ENCODE data around the gene CLCA4. TPM values are rescaled to one million over a fixed set of nuclear protein-coding genes. Genes with fewer than 3 reads are reported as not detected.
A peak's percentile ranks its signal among the peaks of the same experiment; 100 is the strongest.
"Not testable (repeated sequence)": the region's sequence is repeated elsewhere in the genome, so short reads cannot be mapped to it uniquely, and the experiment has no call there.

Gene CLCA4, protein sequence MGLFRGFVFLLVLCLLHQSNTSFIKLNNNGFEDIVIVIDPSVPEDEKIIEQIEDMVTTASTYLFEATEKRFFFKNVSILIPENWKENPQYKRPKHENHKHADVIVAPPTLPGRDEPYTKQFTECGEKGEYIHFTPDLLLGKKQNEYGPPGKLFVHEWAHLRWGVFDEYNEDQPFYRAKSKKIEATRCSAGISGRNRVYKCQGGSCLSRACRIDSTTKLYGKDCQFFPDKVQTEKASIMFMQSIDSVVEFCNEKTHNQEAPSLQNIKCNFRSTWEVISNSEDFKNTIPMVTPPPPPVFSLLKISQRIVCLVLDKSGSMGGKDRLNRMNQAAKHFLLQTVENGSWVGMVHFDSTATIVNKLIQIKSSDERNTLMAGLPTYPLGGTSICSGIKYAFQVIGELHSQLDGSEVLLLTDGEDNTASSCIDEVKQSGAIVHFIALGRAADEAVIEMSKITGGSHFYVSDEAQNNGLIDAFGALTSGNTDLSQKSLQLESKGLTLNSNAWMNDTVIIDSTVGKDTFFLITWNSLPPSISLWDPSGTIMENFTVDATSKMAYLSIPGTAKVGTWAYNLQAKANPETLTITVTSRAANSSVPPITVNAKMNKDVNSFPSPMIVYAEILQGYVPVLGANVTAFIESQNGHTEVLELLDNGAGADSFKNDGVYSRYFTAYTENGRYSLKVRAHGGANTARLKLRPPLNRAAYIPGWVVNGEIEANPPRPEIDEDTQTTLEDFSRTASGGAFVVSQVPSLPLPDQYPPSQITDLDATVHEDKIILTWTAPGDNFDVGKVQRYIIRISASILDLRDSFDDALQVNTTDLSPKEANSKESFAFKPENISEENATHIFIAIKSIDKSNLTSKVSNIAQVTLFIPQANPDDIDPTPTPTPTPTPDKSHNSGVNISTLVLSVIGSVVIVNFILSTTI
- total RNA-seq (2014; rRNA removed; shearing (Covaris generic); ENCODE audit: low replicate concordance), result not detected in 2 replicates

DNA sequence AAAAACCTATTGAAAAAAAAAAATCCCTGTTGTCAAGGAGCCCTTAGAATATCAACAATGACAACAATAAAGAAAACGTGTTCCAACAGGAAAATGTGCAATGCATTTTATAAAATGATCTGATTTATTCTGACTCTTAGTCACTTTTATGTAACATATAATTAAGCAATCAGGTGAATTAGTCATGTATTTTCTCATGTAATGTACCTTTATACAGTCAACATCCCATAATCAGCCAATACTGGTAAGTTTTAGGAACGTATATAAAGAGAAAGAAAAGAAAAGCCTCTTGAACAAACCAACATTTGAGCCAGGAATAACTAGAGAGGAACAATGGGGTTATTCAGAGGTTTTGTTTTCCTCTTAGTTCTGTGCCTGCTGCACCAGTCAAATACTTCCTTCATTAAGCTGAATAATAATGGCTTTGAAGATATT is at the start of gene CLCA4:
TSS of gene CLCA4 (plus strand) at position 292 of the 435 bp plus-strand sequence. CDS start at position 334, 42 bp downstream.
- H3K79me2 ChIP-seq (ENCODE audit: low read length), result no peaks in the 10 kb centered on the region
- H3K9me3 ChIP-seq (ENCODE audit: low read length), result no peaks in the 10 kb centered on the region
- H3K4me2 ChIP-seq (ENCODE audit: low read depth, low read length, poor library complexity, severe bottlenecking), result no peak within 1 kb of the TSS
- no peaks in the 10 kb centered on the region for H3K9me2 ChIP-seq (replicated peaks; ENCODE audit: insufficient read depth, low read length)
- H2AFZ ChIP-seq (ENCODE audit: low read length), result no peak within 1 kb of the TSS
- no peaks in the 10 kb centered on the region for H4K20me1 ChIP-seq (ENCODE audit: insufficient read depth, low read depth, low read length)
- H3K4me3 ChIP-seq (ENCODE audit: low read length), result no peak within 1 kb of the TSS
- H3K9ac ChIP-seq (ENCODE audit: low read length), result no peak within 1 kb of the TSS
- no peak for DNase-seq
- no peak within 1 kb of the TSS for H3K27ac ChIP-seq (ENCODE audit: low read length)
- no peaks in the 10 kb centered on the region for H3K4me1 ChIP-seq (ENCODE audit: low read length)
- no peaks in the 10 kb centered on the region for H3K36me3 ChIP-seq (ENCODE audit: insufficient read depth, low read length)
- H3K27me3 ChIP-seq (ENCODE audit: low read length), result no peaks in the 10 kb centered on the region

DNA sequence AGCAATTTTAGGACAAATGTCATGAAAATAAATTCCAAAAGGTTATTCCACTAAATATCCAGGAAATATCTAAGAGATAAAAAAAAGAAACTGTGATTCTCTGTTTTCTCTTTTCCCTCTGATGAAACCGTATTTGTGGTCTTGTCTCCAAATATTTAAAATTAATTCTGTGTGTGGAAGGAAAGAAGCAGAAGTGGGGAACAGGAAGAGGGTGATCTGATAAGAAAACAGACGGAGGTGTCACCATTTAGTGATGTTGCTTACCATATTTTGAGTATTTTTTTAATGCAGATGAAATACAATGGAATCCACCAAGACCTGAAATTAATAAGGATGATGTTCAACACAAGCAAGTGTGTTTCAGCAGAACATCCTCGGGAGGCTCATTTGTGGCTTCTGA is 48.6 kb upstream of the CLCA4 start:
- H3K4me3 ChIP-seq (ENCODE audit: low read length), result no peak overlapping the region
- H3K4me1 ChIP-seq (ENCODE audit: low read length), result peaks cover 9% of the 10 kb centered on the region
- no peaks in the 10 kb centered on the region for H3K9me3 ChIP-seq (ENCODE audit: low read length)
- H3K27ac ChIP-seq (ENCODE audit: low read length), result no peak overlapping the region
- H4K20me1 ChIP-seq (ENCODE audit: insufficient read depth, low read depth, low read length), result no peaks in the 10 kb centered on the region
- no peaks in the 10 kb centered on the region for H3K36me3 ChIP-seq (ENCODE audit: insufficient read depth, low read length)
- H3K9me2 ChIP-seq (replicated peaks; ENCODE audit: insufficient read depth, low read length), result no peaks in the 10 kb centered on the region
- DNase-seq, result no peak
- H3K79me2 ChIP-seq (ENCODE audit: low read length), result no peaks in the 10 kb centered on the region
- H3K27me3 ChIP-seq (ENCODE audit: low read length), result no peaks in the 10 kb centered on the region
- H2AFZ ChIP-seq (ENCODE audit: low read length), result no peak overlapping the region
- no peak overlapping the region for H3K4me2 ChIP-seq (ENCODE audit: low read depth, low read length, poor library complexity, severe bottlenecking)
- H3K9ac ChIP-seq (ENCODE audit: low read length), result no peak overlapping the region

DNA sequence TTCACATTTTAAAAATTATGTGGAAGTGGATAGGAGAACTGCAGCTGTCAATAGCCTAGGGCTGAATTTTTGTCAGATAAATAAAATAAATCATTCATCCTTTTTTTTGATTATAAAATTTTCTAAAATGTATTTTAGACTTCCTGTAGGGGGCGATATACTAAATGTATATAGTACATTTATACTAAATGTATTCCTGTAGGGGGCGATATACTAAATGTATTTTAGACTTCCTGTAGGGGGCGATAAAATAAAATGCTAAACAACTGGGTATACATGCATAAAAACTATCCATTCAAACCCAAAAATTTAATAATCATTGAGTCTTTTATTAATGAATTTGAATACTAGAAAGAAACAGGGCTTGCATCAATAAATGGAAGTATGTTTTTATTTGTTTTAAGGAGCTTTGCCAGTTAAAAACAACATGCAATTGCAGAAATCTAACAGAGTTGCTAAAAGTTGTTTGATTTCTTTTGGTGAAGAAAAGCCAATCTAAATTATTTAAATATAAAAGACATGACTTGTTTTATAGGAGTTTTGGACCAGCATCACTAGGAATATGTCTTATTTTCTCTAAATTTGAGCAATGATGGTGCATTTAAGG is 46.8 kb upstream of the CLCA4 start:
- Histone ChIP-seq H3K79me2 (ENCODE audit: low read length) (no peaks in the 10 kb centered on the region), H3K36me3 (ENCODE audit: insufficient read depth, low read length) (no peaks in the 10 kb centered on the region), H3K4me3 (ENCODE audit: low read length) (no peak overlapping the region), H3K4me1 (ENCODE audit: low read length) (peaks cover 9% of the 10 kb centered on the region), H3K9me3 (ENCODE audit: low read length) (no peaks in the 10 kb centered on the region), H3K27me3 (ENCODE audit: low read length) (no peaks in the 10 kb centered on the region), H3K4me2 (ENCODE audit: low read depth, low read length, poor library complexity, severe bottlenecking) (no peak overlapping the region), H3K9me2 (replicated peaks; ENCODE audit: insufficient read depth, low read length) (no peaks in the 10 kb centered on the region), H3K27ac (ENCODE audit: low read length) (no peak overlapping the region), H2AFZ (ENCODE audit: low read length) (no peak overlapping the region), H3K9ac (ENCODE audit: low read length) (no peak overlapping the region), H4K20me1 (ENCODE audit: insufficient read depth, low read depth, low read length) (no peaks in the 10 kb centered on the region)
- DNase-seq, result peak; percentile 90

DNA sequence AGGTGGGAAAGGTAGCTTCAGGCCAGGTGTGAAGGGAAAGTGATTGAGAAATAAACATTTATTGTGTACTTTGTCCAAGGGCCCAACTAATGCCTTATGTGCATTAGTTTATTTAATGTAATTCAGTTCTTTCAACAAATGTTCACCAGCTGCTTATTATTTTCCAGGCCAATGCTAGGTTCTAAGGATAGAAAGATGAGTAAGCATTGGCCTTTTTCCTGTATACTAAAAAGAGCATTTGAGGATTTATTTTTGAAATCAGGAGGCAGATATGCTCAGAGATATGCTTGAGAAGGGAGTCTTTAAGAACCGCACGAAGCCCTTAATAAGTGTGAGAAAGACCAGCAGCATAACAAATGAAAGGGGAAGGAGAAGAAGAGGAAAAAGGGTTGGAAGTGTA is 46.2 kb upstream of the CLCA4 start:
- Histone ChIP-seq H3K36me3 (ENCODE audit: insufficient read depth, low read length) (no peaks in the 10 kb centered on the region), H3K4me3 (ENCODE audit: low read length) (no peak overlapping the region), H3K4me1 (ENCODE audit: low read length) (peaks cover 9% of the 10 kb centered on the region), H3K79me2 (ENCODE audit: low read length) (no peaks in the 10 kb centered on the region), H4K20me1 (ENCODE audit: insufficient read depth, low read depth, low read length) (no peaks in the 10 kb centered on the region), H3K9me3 (ENCODE audit: low read length) (no peaks in the 10 kb centered on the region), H3K4me2 (ENCODE audit: low read depth, low read length, poor library complexity, severe bottlenecking) (no peak overlapping the region), H3K9ac (ENCODE audit: low read length) (no peak overlapping the region), H3K27ac (ENCODE audit: low read length) (no peak overlapping the region), H2AFZ (ENCODE audit: low read length) (no peak overlapping the region), H3K9me2 (replicated peaks; ENCODE audit: insufficient read depth, low read length) (no peaks in the 10 kb centered on the region), H3K27me3 (ENCODE audit: low read length) (no peaks in the 10 kb centered on the region)
- no peak for DNase-seq

DNA sequence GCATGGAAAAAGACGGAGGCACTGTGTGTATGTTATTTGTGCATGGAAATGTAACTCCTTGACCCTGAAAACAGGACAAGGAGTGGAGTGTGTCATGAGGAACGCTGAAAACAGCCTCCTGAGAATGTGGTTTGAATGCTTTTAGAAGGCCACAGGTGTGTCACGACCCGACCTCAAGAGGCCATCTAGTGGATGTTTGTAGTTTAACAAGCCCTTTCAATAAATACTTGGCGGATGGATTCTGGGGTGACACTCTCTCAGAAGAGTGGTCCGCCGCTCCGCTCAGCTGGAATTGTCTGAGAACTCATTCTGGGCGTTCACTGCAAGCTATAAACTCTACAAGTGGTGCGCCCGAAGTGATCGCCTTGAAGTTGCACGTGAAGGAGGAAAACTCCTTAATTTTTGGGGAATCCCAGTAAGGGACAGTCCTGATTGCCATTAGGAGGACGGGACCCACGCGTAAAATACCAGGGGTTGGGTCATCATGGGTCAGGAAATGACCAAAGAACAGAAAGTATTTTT is 44.7 kb upstream of the CLCA4 start:
- not testable (repeated sequence) for H3K4me1 ChIP-seq (ENCODE audit: low read length); H3K9me2 ChIP-seq (replicated peaks; ENCODE audit: insufficient read depth, low read length); H3K9me3 ChIP-seq (ENCODE audit: low read length); H4K20me1 ChIP-seq (ENCODE audit: insufficient read depth, low read depth, low read length); H3K27ac ChIP-seq (ENCODE audit: low read length); H3K36me3 ChIP-seq (ENCODE audit: insufficient read depth, low read length); H3K27me3 ChIP-seq (ENCODE audit: low read length); H3K79me2 ChIP-seq (ENCODE audit: low read length)
- peak overlapping the region; percentile 93 for H2AFZ ChIP-seq (ENCODE audit: low read length)
- H3K4me3 ChIP-seq (ENCODE audit: low read length), result peak overlapping the region; percentile 56
- peak overlapping the region; percentile 67 for H3K4me2 ChIP-seq (ENCODE audit: low read depth, low read length, poor library complexity, severe bottlenecking)
- H3K9ac ChIP-seq (ENCODE audit: low read length), result peak overlapping the region; percentile 48
- DNase-seq, result peak; percentile 78

DNA sequence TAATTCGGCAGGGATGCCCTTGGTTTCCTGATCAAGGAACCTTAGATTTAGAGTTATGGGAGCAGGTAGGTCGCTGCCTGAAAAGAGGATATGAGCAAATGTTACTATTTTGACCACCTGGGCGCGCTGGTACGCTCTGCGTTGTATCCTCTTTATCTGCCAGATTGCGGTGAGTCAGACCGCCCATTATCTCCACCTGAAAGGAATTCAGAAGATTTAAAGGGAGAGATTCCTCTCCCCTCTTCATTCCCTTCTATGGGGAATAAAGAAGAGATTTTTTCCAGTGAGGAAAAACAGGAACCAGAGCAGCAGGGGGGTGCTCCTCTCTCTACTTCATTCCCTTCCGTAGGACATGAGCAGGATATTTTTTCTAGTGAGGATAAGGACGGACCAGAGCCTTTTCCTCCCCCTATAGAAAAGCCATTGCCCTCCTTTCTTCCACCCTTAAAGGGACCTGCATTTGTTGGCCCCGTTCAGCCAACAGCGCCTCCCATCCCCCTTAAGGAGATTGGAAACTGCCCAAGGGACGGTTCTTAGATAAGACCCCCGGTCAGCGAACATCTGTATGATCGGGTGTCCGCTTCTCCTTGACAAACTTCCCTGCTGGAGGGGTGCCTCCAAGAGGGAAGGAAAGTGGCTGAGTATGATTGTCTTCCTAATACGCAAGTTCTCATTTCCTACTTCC is 44.0 kb upstream of the CLCA4 start:
- Histone ChIP-seq H3K79me2 (ENCODE audit: low read length) (no peaks in the 10 kb centered on the region), H3K27me3 (ENCODE audit: low read length) (no peaks in the 10 kb centered on the region), H3K27ac (ENCODE audit: low read length) (no peak overlapping the region), H3K9ac (ENCODE audit: low read length) (peak overlapping the region; percentile 48), H3K4me1 (ENCODE audit: low read length) (peaks cover 9% of the 10 kb centered on the region), H3K36me3 (ENCODE audit: insufficient read depth, low read length) (no peaks in the 10 kb centered on the region), H3K9me3 (ENCODE audit: low read length) (no peaks in the 10 kb centered on the region), H3K4me3 (ENCODE audit: low read length) (peak overlapping the region; percentile 56), H2AFZ (ENCODE audit: low read length) (peak overlapping the region; percentile 93), H4K20me1 (ENCODE audit: insufficient read depth, low read depth, low read length) (no peaks in the 10 kb centered on the region), H3K4me2 (ENCODE audit: low read depth, low read length, poor library complexity, severe bottlenecking) (peak overlapping the region; percentile 67), H3K9me2 (replicated peaks; ENCODE audit: insufficient read depth, low read length) (no peaks in the 10 kb centered on the region)
- peak; percentile 56 for DNase-seq

DNA sequence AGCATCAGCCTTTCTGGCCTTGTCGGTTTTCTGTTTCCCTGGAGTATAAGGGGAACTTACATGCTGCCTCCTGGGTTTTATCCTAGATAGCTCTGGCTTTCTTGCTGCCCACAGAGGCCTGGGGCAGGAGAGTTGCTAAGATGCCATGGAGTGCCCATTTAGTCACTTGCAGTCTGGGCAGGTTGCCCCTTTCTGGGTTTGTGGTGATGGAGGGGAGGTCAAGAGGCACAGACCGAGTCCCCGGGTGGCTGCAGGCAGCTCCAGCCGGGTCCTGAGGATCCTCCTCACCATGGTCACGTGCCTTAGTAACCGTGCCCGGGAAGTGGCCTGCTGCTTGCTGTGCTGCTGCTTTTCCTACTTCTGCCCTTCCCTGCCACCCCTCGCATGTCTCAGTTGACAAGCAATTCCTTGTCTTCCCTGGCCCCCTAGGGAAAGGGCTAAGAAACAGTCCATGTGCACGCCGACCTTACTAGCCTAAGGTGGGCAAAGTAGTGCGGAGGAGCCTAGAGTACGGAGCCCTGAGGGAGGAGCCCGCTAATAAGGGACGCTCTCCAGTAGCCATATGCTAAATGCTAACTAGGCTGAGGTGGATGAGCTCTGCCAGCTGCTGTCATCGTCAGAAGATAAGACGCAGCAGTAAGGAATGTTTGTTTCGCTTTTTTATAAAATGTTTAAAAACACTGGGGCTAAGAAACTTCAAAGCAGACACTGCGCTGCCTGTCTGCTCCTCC is 43.3 kb upstream of the CLCA4 start:
- Histone ChIP-seq H3K9me2 (replicated peaks; ENCODE audit: insufficient read depth, low read length) (no peaks in the 10 kb centered on the region), H4K20me1 (ENCODE audit: insufficient read depth, low read depth, low read length) (no peaks in the 10 kb centered on the region), H3K27ac (ENCODE audit: low read length) (no peak overlapping the region), H3K9ac (ENCODE audit: low read length) (no peak overlapping the region), H3K36me3 (ENCODE audit: insufficient read depth, low read length) (no peaks in the 10 kb centered on the region), H3K4me3 (ENCODE audit: low read length) (no peak overlapping the region), H3K4me1 (ENCODE audit: low read length) (peaks cover 9% of the 10 kb centered on the region), H3K27me3 (ENCODE audit: low read length) (no peaks in the 10 kb centered on the region), H3K4me2 (ENCODE audit: low read depth, low read length, poor library complexity, severe bottlenecking) (no peak overlapping the region), H3K79me2 (ENCODE audit: low read length) (no peaks in the 10 kb centered on the region), H3K9me3 (ENCODE audit: low read length) (no peaks in the 10 kb centered on the region), H2AFZ (ENCODE audit: low read length) (no peak overlapping the region)
- DNase-seq, result no peak

Measured in Karpas-422 (cell line).